GM19025 (cell line): ENCODE data around the gene UQCRFS1.

ENCODE experiments used
- ATAC-seq: cut with Tn5 transposase; IDR thresholded peaks from one replicate; pipeline ENCODE4 v1.9.1; 2021; ENCODE audit warnings: mild to moderate bottlenecking, low read depth, moderate library complexity; ENCODE audit not compliant: unreplicated experiment

Gene UQCRFS1

GRCh38 chr19:29170554-29170953, 42.4 kb downstream of the UQCRFS1 start:
- ATAC-seq: no peak

- ATAC-seq: no peak
These were observed 50.3 kb downstream of the UQCRFS1 start for GRCh38 chr19:29162694-29163093.

- no peak for ATAC-seq
These were observed 57.3 kb downstream of the UQCRFS1 start for GRCh38 chr19:29155683-29156082.
